Sciatic nerve (tissue), 2 donors: Measurements from ENCODE around the gene SELENOM. TPM values are rescaled to one million over a fixed set of nuclear protein-coding genes. Genes with fewer than 3 reads are reported as not detected.
"Not testable (repeated sequence)": the region's sequence is repeated elsewhere in the genome, so short reads cannot be mapped to it uniquely, and the experiment has no call there.

Experiments
- ATAC-seq: fragments of 200-7000 bp; cut with Tn5 transposase; one replicate; pipeline ENCODE4 v1.9.1; 2020; ENCODE audit warnings: mild to moderate bottlenecking, moderate library complexity
- DNase-seq: peaks from one replicate; pipeline ENCODE4 v3.0.0-alpha.2; 2020; ENCODE audit warnings: low spot score
- intact Hi-C: fragments of 100-400 bp; cut with DNase I; formaldehyde crosslinking; loops from one replicate; pipeline ENCODE4 v1.14.2; 2022
- total RNA-seq: library from RNA; stranded (reverse); fragmentation: NEBNext Ultra II Directional; extraction: Animal tissue kit (Norgen Biotek cat#: 25700); gene quantifications from one replicate; pipeline ENCODE4 v1.2.1, GENCODE V29; 2021
- donor health status: DM: no; HTN: no; CAD: no.
- donor health status: DM: no; HTN: no; CAD: no.

SELENOM gene
- total RNA-seq, 1 donor from 2014 or later = 159 TPM

GRCh38 chr22:31083923-31084810, 23.2 kb downstream of the SELENOM start:
- peak; percentile 62 for DNase-seq
- intact Hi-C loops = no loop called here
- ATAC-seq = no peak

DNA sequence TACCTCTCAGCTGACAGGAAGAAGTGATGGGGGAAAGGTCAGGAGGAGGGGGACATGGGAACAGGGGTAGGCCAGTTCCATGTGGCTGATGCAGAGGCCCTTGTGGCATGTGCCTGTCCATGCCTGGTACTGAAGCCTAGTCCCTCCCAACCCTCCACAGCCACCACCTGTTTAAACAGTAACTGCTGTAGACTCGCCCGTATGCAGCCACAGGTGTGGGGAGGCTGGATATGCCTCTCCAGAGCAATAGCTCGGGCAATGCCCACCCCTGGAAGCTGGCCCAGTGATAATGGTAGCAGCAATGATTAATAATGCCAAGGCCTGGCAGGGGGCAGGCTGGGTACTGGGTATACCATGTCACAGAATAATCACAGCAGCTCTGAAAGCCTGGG, 24.0 kb downstream of the SELENOM start:
- DNase-seq (peak; percentile 64), ATAC-seq (no peak)
- intact Hi-C loops = no loop called here

DNA sequence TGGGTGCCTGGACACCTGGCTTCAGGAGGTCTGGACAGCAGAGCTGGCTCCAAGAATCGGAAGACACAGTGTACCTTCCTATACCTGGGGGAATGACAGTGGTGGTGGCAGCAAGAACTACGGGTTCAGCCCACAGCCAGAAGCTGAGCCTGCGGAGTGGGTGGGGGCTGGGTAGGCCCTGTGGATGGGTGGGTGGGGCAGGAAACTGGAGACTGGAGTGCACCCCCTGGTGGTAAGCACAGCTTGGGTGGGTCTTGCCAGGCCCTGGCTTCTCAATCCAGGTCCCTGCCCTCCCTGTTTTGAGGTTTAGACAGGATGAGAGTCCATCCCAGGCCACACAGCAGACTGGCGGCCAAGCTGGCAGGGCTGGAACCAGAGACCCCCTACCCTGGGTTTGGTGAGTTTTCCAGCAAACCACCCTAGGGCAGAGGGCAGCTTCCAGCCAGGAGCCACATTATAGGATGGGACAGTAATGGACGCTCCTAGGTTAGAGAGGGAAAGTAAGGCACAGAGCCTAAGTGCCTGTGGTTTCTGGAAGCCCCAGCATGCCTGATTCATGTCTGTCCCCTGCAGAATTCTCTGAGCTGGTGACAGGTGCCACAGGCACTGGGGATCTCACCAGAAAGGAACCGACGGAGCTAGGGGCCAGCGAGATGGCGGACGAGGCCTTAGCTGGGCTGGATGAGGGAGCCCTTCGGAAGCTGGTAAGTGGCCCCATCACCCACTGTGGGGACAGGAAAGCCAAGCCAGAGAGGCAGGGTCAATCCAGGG, 24.6 kb downstream of the SELENOM start:
- DNase-seq = peak; percentile 88

GRCh38 chr22:31081963-31082605, 25.3 kb downstream of the SELENOM start:
- intact Hi-C loops = no loop called here
- no peak for DNase-seq
- ATAC-seq = no peak

More for the DNA sequence above, 24.6 kb downstream of the SELENOM start:
- intact Hi-C loops = no loop called here
- ATAC-seq = peak; percentile 22

- peak; percentile 97 for DNase-seq
- intact Hi-C loops = no loop called here
- ATAC-seq = peak; percentile 86
These were observed 26.3 kb downstream of the SELENOM start, which contains the start of gene SMTN for GRCh38 chr22:31080848-31081649. TSS of gene SMTN (plus strand) at chr22:31081318. CDS start at chr22:31083259, 1,941 bp downstream.

DNA sequence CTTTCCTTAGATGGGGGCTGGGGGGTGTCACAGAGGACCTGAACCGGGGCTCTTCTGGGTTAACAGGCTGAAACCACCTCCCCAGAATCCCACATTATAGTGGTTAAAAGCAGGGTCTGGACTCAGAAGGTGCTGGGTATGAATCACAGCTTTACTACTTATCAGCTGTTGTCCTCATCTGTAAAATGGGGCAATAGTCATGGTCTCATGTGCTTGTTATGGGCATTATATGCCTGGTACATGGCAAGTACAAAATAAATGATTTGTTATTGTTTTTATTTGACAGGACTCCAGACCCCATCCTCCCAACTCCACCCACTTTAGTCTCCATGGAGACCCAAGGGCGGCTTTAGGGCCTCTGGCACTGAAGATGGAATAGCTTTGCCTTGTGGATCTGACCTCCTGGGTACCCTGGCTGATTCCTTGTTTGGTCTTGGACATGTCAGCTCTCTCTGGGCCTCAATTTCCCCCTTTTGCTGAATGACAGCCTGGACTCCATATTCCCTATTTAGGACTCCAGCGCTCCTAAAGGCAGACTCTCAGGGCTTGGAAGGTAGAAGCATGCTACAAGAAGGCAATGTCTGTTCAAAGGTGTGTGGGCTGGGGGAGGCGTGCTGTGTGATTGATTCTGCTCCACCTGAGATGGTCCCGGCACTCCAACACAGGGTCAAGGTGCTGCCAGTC, 27.1 kb downstream of the SELENOM start:
- intact Hi-C loops = no loop called here
- ATAC-seq = no peak
- DNase-seq = no peak

- intact Hi-C loops = no loop called here
- DNase-seq (no peak), ATAC-seq (no peak)
These were observed 28.2 kb downstream of the SELENOM start for GRCh38 chr22:31079095-31079642.

DNA sequence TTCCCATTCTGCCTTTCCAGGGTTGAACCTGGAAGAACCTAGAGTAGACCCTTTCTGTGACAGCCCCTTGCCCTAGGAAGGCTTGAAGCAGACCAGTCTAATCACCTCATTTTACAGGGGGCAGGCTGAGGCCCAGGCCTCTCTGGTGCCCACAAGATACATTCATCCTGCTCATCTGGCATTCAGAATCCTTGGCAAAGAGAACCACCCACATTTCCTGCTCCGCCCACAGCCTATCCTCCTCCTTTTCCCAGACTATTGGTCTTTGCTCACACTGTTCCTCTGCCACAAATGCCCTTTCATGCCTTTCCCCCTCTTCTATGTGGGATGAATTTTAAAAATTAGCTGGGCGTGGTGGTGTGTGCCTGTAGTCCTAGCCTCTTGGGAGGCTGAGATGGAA, 29.0 kb downstream of the SELENOM start:
- intact Hi-C loops, ATAC-seq, DNase-seq: not testable (repeated sequence)

- ATAC-seq = no peak
- no peak for DNase-seq
- intact Hi-C loops = no loop called here
These were observed 29.7 kb downstream of the SELENOM start for GRCh38 chr22:31077681-31078080.

DNA sequence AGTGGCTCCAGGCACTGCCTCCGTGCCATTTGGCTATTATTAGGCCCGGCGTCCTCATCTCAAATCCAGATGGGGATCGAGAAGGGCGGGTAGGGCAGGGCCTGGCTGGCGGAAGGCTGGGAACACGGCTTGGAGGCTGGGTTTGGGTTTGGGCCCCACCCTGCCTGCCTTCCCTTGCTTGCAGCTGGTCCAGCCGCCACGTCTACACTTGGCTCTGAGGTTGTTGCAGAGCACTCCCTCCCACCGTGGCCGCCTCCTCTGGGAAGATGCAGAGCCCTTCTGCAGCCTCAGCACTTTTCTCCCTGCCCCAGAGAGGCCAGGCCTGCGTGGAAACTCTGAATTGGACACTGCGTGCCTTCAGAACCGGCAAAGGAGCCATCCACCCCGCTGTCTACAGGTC, 31.4 kb downstream of the SELENOM start:
- intact Hi-C loops = no loop called here
- DNase-seq (peak; percentile 93), ATAC-seq (peak; percentile 94)

- intact Hi-C loops, DNase-seq, ATAC-seq: not testable (repeated sequence)
These were observed 33.7 kb downstream of the SELENOM start for GRCh38 chr22:31073545-31074145.

- DNase-seq, intact Hi-C loops, ATAC-seq: not testable (repeated sequence)
These were observed 34.2 kb downstream of the SELENOM start for GRCh38 chr22:31073125-31073524.

DNA sequence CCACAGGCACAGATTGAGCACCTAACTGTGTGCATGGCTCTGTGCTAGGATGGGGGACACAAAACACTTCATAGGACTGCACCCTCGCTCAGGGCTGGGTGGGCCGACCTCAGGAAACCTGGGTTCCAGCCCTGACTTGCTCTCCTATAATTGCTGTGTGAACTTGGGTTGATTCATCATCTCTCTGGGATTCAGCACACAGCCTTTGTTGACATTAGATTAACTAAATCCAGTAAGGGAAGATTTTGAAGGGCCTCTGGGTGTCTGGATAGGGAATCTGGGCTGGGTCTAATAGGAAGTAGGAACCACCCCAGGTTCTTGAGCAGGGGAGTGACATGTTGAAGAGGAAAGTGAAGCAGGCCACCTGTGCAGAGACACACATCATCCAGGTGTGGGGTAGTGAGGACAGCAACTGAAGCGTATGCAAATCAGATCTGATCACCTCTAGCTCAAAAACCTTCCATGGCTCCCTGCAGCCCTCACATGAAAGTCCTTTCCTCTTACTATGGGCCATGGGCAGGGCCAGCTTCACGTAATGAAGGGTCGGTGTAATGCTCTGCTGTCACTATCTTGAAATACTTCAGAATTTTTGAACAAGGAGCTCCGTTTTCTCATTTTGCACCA, 37.6 kb downstream of the SELENOM start:
- intact Hi-C loops, ATAC-seq, DNase-seq: not testable (repeated sequence)

DNA sequence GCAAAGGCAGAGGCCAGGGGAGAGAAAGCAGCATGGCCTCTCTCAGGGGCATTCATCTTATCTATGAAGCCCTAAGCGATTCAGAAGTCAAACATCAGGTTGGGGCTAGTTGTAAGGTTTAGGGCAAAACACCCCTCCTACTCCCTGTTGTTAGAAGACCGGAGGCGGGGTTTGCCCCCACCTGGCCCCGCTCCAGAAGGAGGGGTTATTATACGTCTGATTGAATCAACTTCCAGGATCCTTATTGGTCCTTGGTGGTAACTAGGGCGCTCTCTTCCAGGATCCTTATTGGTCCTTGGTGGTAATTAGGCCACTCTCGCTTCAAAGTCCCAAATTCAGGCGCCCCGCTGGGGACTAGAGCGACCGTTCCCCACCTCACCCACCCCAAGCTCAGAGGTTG, 38.4 kb downstream of the SELENOM start:
- DNase-seq = no peak
- ATAC-seq = no peak
- intact Hi-C loops = no loop called here

- DNase-seq = no peak
- intact Hi-C loops = no loop called here
- ATAC-seq = no peak
These were observed 43.0 kb downstream of the SELENOM start for GRCh38 chr22:31064369-31064768.

GRCh38 chr22:31062566-31063230, 44.7 kb downstream of the SELENOM start:
- no peak for DNase-seq
- intact Hi-C loops = no loop called here
- ATAC-seq = no peak
